Esophagus muscularis mucosa (tissue), 3 donors: Measurements from ENCODE around the gene ZFP91.

Source experiments
- CTCF ChIP-seq, 3 experiments: fragments of 200-600 bp in 2 of 3; fragments of 450-650 bp in 1 of 3; sonication (generic) in 2 of 3; IDR thresholded peaks; one replicate each; pipeline ENCODE4 v1.5.1; 2017 to 2019; ENCODE audit warnings: antibody characterized with exemption in 3 of 3, mild to moderate bottlenecking in 2 of 3, moderate library complexity in 1 of 3
- POLR2A ChIP-seq: fragments of 450-650 bp; IDR thresholded peaks from one replicate; pipeline ENCODE4 v1.6.1; 2017; ENCODE audit warnings: antibody characterized with exemption, moderate library complexity, mild to moderate bottlenecking, low read depth

GRCh38 chr11:58567889-58568512, 10.9 kb upstream of the ZFP91 start:
- TF ChIP-seq CTCF (IDR thresholded peaks at IDR 0.05) = peak; percentile 66 to 85 (median 71)
- TF ChIP-seq POLR2A = no peak
